Activated CD8-positive, alpha-beta memory T cell treated with anti-CD3 and anti-CD28 coated beads, Interleukin-2, amount 10 ng/mL, durations not matched to agents 7 days and 5 days (primary cell): ENCODE measurements around the gene CRABP1. TPM values are rescaled to one million over a fixed set of nuclear protein-coding genes. Genes with fewer than 3 reads are reported as not detected.
"Not testable (repeated sequence)": the region's sequence is repeated elsewhere in the genome, so short reads cannot be mapped to it uniquely, and the experiment has no call there.

ENCODE experiments used
- ATAC-seq: fragments of 150-1000 bp; cut with Tn5 transposase; one replicate; pipeline ENCODE4 v1.10.0; 2021; ENCODE audit warnings: moderate library complexity
- CTCF ChIA-PET: fragments of 350-600 bp; sonication (Branson Sonifier 250); formaldehyde crosslinking; loops from one replicate; lab custom pipeline; 2021; ENCODE audit warnings: antibody characterized with exemption; lab: Charles Lee
- DNase-seq: peaks from one replicate; pipeline ENCODE4 v3.0.0-alpha.2; 2020
- H3K27ac Mint-ChIP-seq: one replicate; pipeline ENCODE4 v1.8.0; 2021; ENCODE audit warnings: mild to moderate bottlenecking, mixed read lengths
- H3K27me3 Mint-ChIP-seq: one replicate; pipeline ENCODE4 v1.8.0; 2021; ENCODE audit warnings: mixed read lengths
- H3K36me3 Mint-ChIP-seq: one replicate; pipeline ENCODE4 v1.8.0; 2021; ENCODE audit warnings: mild to moderate bottlenecking, mixed read lengths
- H3K4me1 Mint-ChIP-seq: one replicate; pipeline ENCODE4 v1.8.0; 2021; ENCODE audit warnings: mixed read lengths
- H3K4me3 Mint-ChIP-seq: one replicate; pipeline ENCODE4 v1.8.0; 2021; ENCODE audit warnings: mild to moderate bottlenecking, moderate library complexity, mixed read lengths
- H3K9me3 Mint-ChIP-seq: one replicate; pipeline ENCODE4 v1.8.0; 2022; ENCODE audit warnings: low read depth, mixed read lengths
- total RNA-seq, 2 experiments: library from RNA; stranded (reverse); gene quantifications; one replicate each; pipeline ENCODE4 v1.2.3, GENCODE V29; 2021

CRABP1 gene
- total RNA-seq, 2 experiments from 2014 or later, result not detected

DNA sequence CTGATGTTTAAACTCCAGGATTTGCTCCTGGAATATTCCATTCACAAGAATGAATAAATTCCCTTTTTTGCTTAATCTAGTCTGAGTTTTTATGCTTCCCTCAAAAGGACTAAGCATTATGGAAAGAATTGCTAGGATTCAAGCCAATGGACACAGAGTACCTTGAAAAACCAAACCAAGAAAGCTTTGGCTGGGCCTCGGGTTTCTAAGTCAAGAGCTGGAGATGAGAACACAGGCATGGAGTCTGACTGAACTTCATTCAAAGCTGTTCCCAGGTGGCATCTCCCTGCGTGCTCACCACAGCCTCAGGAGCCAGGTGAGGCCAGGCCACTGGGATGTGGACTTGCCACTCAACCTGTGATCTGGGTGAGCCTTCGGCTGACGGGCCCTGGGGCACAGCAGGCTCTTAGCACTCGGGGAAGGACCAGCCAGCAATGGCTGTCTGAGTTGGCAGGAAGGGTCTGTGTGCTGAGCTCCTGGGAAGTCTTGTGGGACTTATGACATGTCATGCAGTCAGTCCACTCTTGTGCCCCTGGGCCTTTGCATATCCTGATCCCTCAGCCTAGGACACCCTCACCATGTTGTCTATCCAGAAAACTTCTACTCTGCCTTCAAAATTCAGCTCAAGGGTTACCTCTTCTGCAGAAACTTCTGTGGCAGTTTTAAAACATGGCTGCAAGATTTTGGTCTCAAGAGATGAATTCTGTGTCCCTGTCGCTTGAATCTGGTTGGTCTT lies 21.8 kb downstream of the CRABP1 start:
- H3K9me3 Mint-ChIP-seq, result no peaks in the 10 kb centered on the region
- no peak overlapping the region for H3K4me3 Mint-ChIP-seq
- no peak for ATAC-seq
- CTCF ChIA-PET, result no interaction called here
- no peak for DNase-seq
- no peak overlapping the region for H3K27ac Mint-ChIP-seq
- peaks cover 5% of the 10 kb centered on the region for H3K4me1 Mint-ChIP-seq
- peaks cover 43% of the 10 kb centered on the region for H3K27me3 Mint-ChIP-seq
- no peaks in the 10 kb centered on the region for H3K36me3 Mint-ChIP-seq

DNA sequence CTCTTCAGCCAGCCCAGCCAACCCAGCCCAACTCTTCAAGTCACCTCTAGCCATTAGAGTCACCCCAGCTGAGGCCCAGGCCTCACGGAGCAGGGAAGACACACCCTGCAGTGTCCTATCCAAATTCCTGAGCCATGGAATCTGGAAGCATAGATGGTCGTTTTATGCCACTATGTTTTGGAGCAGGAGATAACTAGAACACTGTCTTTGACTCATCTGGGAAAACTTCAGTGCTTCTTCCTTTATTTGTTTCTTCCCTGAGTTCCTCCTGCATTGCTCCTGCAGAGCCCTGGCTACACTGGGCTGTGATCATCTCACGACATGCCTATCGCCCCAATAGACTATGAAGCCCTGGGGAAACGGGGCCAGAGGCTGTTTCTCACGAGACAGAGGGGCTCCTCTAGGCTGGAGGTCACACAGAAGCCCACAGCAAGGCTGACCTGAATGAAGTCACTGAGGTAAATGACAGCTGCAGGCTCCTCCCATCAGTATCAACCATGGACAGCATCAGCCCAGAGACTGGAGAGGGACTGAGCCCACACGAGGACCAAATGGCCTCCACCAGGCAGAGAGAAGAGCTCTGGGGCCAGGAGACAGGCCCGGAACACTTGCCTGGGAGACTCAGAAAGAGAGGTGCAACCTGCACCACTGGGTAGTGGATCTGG lies 22.7 kb downstream of the CRABP1 start:
- peaks cover 5% of the 10 kb centered on the region for H3K4me1 Mint-ChIP-seq

DNA sequence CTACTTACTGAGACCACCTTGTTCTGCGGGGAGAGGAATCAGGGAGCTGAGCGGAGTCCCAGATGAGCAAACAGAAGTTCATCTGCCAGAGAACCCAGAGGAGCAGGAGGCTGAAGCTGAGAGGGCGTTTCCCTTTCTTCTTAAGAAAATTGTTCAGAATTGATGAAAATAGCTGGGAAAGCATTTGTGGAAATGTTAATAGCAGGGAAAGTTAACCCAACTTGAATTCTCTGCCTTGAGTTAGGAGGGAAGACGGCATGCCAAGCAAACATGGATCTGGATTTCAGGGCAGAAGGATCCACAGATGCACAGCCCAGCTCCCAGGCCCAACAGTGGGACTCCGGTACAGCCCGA lies 23.2 kb downstream of the CRABP1 start:
- peaks cover 43% of the 10 kb centered on the region for H3K27me3 Mint-ChIP-seq
- CTCF ChIA-PET, result no interaction called here

More for the DNA sequence above, 22.7 kb downstream of the CRABP1 start:
- H3K9me3 Mint-ChIP-seq, result no peaks in the 10 kb centered on the region
- peaks cover 44% of the 10 kb centered on the region for H3K27me3 Mint-ChIP-seq
- H3K27ac Mint-ChIP-seq, result no peak overlapping the region
- H3K36me3 Mint-ChIP-seq, result no peaks in the 10 kb centered on the region
- H3K4me3 Mint-ChIP-seq, result no peak overlapping the region
- CTCF ChIA-PET, result no interaction called here
- ATAC-seq (no peak), DNase-seq (no peak)

DNA sequence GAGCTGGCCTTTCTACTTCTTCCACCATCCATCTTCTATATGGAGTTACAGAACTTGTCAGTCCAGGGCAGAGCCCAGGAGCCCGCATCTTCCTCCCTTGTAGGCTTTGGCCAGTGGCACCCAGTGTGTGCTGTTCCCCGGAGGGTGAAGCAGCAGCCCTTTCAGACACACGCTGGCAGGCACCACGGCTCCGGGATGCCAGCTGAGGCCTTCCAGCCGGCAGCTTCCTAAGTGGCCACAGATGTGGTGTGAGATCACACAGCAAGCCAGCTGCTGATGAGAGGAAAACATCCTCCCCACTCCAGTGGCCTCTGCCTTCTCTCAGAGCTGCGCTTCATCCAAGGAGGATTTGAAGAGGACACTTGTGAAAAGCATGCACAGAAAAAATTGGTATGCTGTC lies 24.1 kb downstream of the CRABP1 start:
- Mint-ChIP-seq H3K36me3 (no peaks in the 10 kb centered on the region), H3K27me3 (peaks cover 39% of the 10 kb centered on the region), H3K4me1 (peaks cover 5% of the 10 kb centered on the region), H3K27ac (no peak overlapping the region), H3K9me3 (no peaks in the 10 kb centered on the region), H3K4me3 (no peak overlapping the region)
- CTCF ChIA-PET, result no interaction called here
- ATAC-seq, result no peak
- no peak for DNase-seq

More for the DNA sequence above, 23.2 kb downstream of the CRABP1 start:
- H3K27ac Mint-ChIP-seq, result no peak overlapping the region
- DNase-seq, result no peak
- H3K9me3 Mint-ChIP-seq, result no peaks in the 10 kb centered on the region
- no peak for ATAC-seq
- H3K36me3 Mint-ChIP-seq, result no peaks in the 10 kb centered on the region
- no peak overlapping the region for H3K4me3 Mint-ChIP-seq
- H3K4me1 Mint-ChIP-seq, result peaks cover 5% of the 10 kb centered on the region

DNA sequence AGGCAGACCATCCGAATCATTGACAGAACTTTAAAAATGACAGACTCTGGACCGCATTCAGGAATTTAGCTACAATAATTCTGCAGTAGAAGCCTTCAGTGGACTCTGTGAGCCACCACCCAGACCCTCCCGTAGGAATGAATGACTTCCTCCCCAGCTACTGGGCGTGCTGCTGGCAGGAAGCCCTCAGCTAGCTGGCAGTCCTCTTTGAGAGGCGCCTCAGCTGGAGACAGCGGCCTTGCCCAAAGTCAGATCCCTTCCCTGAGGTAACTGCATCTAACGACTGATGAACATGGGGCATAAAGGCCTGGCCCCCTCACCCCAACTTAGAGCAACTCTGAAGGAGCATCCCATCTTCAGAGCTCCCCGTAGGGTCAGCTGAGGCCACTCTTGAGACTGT lies 25.8 kb downstream of the CRABP1 start:
- CTCF ChIA-PET, result no interaction called here
- Mint-ChIP-seq H3K9me3 (no peaks in the 10 kb centered on the region), H3K27ac (no peak overlapping the region)

DNA sequence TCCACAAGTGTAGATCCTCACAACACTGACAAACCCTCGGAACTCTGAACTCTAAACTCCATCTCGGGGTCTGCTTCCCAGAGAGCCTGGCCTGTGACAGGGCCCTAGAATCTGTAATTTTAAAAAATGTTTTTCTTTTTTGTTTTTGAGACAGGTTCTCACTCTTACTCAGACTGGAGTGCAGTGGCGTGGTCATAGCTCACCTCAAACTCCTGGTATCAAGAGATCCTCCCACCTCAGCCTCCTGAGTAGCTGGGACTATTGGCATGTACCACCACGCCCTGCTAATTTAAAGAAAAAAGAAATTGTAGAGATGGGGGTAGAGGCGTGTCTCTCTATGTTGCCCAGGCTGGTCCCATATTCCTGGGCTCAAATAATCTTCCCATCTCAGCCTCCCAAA lies 26.2 kb downstream of the CRABP1 start:
- H3K4me3 Mint-ChIP-seq, result no peak overlapping the region
- peak; percentile 30 for ATAC-seq
- peaks cover 34% of the 10 kb centered on the region for H3K27me3 Mint-ChIP-seq
- no peak for DNase-seq
- CTCF ChIA-PET, result no interaction called here
- no peaks in the 10 kb centered on the region for H3K9me3 Mint-ChIP-seq
- no peak overlapping the region for H3K27ac Mint-ChIP-seq
- no peaks in the 10 kb centered on the region for H3K36me3 Mint-ChIP-seq
- peaks cover 5% of the 10 kb centered on the region for H3K4me1 Mint-ChIP-seq

More for the DNA sequence above, 25.8 kb downstream of the CRABP1 start:
- H3K27me3 Mint-ChIP-seq, result peaks cover 38% of the 10 kb centered on the region
- ATAC-seq, result no peak
- no peak for DNase-seq
- H3K4me1 Mint-ChIP-seq, result peaks cover 5% of the 10 kb centered on the region
- no peaks in the 10 kb centered on the region for H3K36me3 Mint-ChIP-seq
- H3K4me3 Mint-ChIP-seq, result no peak overlapping the region

DNA sequence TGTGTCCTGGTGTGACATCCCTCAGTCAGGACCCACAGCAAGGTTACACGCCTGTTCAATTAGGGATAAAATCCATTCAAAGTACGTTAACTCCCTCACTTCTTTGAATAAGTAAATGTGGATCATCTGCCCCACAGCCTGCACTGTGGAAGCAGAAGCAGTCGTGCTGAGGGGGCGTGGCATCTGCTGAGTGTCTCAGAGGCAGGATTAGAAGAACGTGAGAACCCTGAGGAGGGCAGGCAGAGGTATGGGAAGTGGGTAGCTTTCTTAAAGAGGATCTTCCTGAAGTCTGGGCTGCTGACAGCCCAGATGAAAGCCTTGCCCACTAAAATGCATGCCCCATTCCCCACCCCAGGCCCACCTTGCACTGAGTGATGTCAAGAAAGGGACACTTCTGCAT lies 28.5 kb downstream of the CRABP1 start:
- Mint-ChIP-seq H3K4me1 (peaks cover 5% of the 10 kb centered on the region), H3K4me3 (no peak overlapping the region), H3K27me3 (peaks cover 35% of the 10 kb centered on the region), H3K27ac (no peak overlapping the region), H3K9me3 (no peaks in the 10 kb centered on the region), H3K36me3 (no peaks in the 10 kb centered on the region)
- no peak for DNase-seq
- ATAC-seq, result no peak
- CTCF ChIA-PET, result no interaction called here

DNA sequence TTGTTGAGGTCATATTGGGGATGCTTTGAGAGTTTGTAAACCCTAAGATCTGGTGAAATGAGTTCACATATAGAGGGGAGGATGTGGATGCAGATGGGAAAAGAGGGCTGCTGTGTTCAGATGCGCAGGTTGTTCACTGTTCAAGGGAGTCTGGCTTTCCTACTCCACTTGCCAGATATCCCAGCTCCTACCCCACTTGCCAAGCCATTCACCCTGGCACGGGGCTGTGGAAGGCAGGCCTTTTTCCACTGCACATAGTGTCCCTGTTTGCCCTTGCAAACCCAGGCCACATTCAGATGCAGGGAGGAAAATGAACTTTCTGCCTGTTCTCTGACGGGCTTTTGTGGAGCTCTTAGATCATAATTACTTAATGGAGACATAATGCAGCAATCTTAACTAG lies 29.0 kb downstream of the CRABP1 start:
- ATAC-seq (no peak), DNase-seq (no peak)
- no peaks in the 10 kb centered on the region for H3K9me3 Mint-ChIP-seq
- H3K4me1 Mint-ChIP-seq, result peaks cover 5% of the 10 kb centered on the region
- H3K36me3 Mint-ChIP-seq, result no peaks in the 10 kb centered on the region
- CTCF ChIA-PET, result no interaction called here
- no peak overlapping the region for H3K4me3 Mint-ChIP-seq
- H3K27me3 Mint-ChIP-seq, result peaks cover 34% of the 10 kb centered on the region
- H3K27ac Mint-ChIP-seq, result no peak overlapping the region

DNA sequence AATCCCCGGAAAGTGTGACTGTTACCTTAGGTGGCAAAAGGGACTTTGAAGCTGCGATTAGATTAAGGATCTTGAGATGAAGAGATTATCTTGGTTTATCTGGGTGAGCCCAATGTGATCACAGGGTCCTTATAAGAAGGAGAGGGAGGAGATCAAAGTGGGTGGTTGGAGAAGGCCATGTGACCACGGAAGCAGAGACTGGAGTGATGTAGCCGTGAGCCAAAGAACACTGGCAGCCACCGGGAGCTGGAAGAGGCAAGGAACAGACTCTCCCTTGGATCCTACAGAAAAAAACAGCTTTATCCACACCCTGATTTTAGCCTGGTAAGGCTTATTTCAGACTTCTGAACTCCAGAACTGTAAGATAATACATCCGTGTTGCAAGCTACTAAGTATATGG lies 29.9 kb downstream of the CRABP1 start:
- Mint-ChIP-seq H3K4me3 (no peak overlapping the region), H3K9me3 (no peaks in the 10 kb centered on the region), H3K4me1 (peaks cover 11% of the 10 kb centered on the region), H3K27ac (no peak overlapping the region), H3K36me3 (no peaks in the 10 kb centered on the region), H3K27me3 (peaks cover 27% of the 10 kb centered on the region)
- ATAC-seq, result no peak
- DNase-seq, result no peak
- CTCF ChIA-PET, result interaction anchor here (1.2 kb wide), 1 partner anchor 17 kb away, joined by 3 read pairs; no protein-coding TSS in a partner anchor

DNA sequence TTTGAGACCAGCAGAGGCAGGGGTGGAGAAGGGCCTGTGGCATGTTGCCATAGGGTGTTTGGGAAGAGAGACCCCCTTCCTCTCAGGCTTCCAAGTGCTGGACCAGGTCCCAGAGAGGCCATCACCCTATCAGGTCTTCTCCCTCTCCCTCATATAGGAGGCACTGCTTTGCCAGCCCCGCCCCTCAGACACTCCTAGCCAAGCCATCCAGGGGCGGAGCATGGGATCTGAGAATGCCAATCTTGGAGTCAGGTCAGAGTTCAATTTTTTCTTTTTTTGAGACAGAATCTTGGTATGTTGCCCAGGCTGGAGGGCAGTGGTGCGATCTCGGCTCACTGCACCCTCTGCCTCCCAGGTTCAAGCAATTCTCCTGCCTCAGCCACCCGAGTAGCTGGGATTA lies 32.7 kb downstream of the CRABP1 start:
- Mint-ChIP-seq H3K9me3 (no peaks in the 10 kb centered on the region), H3K27me3 (peaks cover 19% of the 10 kb centered on the region), H3K4me1 (peaks cover 9% of the 10 kb centered on the region), H3K27ac (no peak overlapping the region), H3K4me3 (no peak overlapping the region), H3K36me3 (no peaks in the 10 kb centered on the region)
- DNase-seq (no peak), ATAC-seq (no peak)
- CTCF ChIA-PET, result no interaction called here

DNA sequence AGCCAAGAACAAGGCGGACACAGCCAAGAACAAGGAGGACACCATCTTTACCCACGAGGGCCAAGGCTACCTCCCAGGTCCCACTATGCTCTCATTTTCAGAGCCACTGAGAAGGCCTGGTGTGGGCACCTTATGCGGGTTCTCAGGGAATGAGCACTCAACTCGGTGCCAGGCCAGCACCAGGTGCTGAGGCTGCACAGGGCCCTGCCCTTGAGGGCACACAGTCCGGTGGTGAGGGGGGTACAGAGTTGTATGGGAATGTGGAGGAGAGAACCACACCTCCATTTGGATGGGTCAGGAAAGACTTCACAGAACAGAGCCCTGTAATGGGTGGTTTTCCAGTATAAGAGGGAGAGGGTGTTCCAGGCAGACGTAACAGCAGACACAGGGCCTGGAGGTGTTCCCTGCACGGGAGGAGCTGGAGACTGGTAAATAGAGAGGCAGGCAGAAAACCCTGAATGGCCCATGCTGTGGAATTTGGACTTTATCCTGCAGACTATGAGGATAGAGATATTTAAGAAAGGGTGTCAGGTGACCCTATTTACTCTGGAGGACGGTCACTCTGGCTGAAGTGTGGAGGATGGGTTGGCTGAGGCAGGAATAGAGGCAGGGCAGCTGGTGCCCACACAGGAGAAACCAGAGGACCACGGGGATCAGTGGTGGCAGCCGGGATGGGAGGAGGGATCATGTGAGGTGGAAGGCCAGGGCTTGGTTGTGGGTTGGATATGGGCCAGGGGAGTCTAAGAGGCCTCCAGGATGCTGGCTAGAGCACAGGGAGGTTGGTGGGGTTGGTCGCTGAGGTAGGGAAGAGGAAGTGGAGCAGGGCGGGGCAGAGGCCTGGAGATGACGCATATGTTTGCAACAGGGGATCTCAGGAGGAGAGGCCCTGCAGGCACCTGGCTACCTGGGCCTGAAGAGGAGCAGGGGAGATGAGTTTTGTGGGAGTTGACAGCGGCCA lies 34.6 kb downstream of the CRABP1 start:
- Mint-ChIP-seq H3K36me3 (no peaks in the 10 kb centered on the region), H3K27ac (peak overlapping the region; percentile 25), H3K4me3 (no peak overlapping the region), H3K4me1 (peaks cover 9% of the 10 kb centered on the region), H3K9me3 (no peaks in the 10 kb centered on the region), H3K27me3 (peaks cover 25% of the 10 kb centered on the region)
- CTCF ChIA-PET, result no interaction called here
- DNase-seq (peak; percentile 61), ATAC-seq (peak; percentile 86)

DNA sequence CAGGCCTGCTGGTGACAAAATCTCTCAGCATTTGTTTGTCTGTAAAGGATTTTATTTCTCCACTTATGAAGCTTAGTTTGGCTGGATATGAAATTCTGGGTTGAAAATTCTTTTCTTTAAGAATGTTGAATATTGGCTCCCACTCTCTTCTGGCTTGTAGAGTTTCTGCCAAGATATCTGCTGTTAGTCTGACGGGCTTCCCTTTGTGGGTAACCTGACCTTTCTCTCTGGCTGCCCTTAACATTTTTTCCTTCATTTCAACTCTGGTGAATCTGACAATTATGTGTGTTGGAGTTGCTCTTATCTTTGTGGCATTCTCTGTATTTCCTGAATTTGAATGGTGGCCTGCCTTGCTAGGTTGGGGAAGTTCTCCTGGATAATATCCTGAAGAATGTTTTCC lies 40.0 kb downstream of the CRABP1 start:
- H3K27ac Mint-ChIP-seq, CTCF ChIA-PET, H3K36me3 Mint-ChIP-seq, DNase-seq, H3K4me1 Mint-ChIP-seq, H3K9me3 Mint-ChIP-seq, ATAC-seq, H3K4me3 Mint-ChIP-seq: not testable (repeated sequence)
- H3K27me3 Mint-ChIP-seq, result peaks cover 52% of the 10 kb centered on the region

DNA sequence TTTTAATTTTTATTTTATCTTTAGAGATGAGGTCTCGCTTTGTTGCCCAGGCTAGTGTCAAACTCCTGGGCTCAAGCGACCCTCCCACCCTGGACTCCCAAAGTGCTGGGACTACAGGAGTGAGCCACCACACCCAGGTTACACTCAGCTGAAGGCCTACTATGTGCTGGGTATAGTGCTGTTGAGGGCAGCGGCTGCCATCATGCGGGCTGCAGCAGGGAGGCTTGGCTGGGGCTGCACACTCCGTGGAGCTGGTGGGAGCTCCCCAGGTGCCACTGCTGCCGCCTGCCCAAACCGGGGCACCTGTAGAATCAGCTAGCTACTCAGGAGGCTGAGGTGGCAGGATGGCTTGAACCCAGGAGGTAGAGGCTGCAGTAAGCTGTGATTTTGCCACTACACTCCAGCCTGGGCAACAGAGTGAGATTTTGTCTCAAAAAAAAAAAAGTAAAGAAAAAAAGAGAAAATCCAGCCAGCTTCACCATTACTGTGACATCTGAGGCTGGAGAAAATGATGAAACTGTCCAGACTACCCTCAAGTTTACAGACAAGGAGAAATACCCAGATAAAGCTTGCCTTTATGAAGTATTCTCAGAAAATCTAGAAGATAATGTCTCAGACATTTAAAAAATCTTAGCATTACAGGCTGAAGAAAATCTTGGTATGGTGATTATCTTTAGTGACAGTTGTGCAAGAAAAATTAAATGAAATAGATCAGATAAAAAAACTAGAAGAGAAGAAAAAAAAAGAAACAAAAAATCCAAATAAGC lies 42.1 kb downstream of the CRABP1 start:
- CTCF ChIA-PET, result no interaction called here
- ATAC-seq (no peak), DNase-seq (no peak)
- Mint-ChIP-seq H3K36me3 (peaks cover 1% of the 10 kb centered on the region), H3K4me3 (no peak overlapping the region), H3K27ac (no peak overlapping the region), H3K4me1 (no peaks in the 10 kb centered on the region), H3K27me3 (peaks cover 68% of the 10 kb centered on the region), H3K9me3 (no peaks in the 10 kb centered on the region)
